ENCODE data around the gene TPGS2. TPM values are rescaled to one million over a fixed set of nuclear protein-coding genes. Genes with fewer than 3 reads are reported as not detected.

Gene TPGS2
- polyA plus RNA-seq, 1 donor from 2014 or later = 217 TPM

DNA sequence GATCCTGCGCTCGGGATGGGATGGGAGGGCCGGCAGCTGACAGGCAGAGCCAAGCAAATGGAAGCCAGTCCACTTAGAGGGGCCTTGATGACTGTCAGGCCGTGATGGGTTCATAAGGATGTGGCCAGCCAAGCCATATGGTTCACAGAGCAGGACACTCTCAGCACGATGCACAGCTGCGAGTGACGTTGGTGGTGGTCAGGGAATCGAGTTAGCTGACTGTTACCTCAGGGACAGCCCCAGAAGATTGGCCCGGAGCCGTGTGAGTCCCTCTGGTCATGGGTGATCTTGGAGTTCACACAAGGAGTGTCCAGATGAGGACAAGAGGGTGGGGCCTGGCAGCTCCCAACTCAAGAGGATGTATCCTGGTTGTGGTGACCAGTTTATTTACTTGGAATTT is 70.2 kb downstream of the TPGS2 start:
- Histone ChIP-seq H3F3A (ENCODE audit: insufficient read depth, low read length, poor library complexity, severe bottlenecking) (no peaks in the 10 kb centered on the region), H3K9me3 (ENCODE audit: low read length) (no peaks in the 10 kb centered on the region), H2AFZ (ENCODE audit: low read depth, low read length) (no peak overlapping the region), H3K36me3 (ENCODE audit: insufficient read depth, low read length) (no peaks in the 10 kb centered on the region), H3K27me3 (ENCODE audit: insufficient read depth, low read depth, low read length) (no peaks in the 10 kb centered on the region), H3K4me3 (ENCODE audit: low read length) (no peak overlapping the region), H3K79me2 (replicated peaks; ENCODE audit: insufficient read depth, low read length) (no peaks in the 10 kb centered on the region), H4K20me1 (ENCODE audit: insufficient read depth) (no peaks in the 10 kb centered on the region), H3K4me2 (ENCODE audit: low read length) (no peak overlapping the region), H3K9me2 (ENCODE audit: insufficient read depth, low read length) (no peaks in the 10 kb centered on the region), H3K27ac (ENCODE audit: low read length) (no peak overlapping the region), H3K9ac (ENCODE audit: low read length) (no peak overlapping the region)
- TF ChIP-seq, protein P1, sequence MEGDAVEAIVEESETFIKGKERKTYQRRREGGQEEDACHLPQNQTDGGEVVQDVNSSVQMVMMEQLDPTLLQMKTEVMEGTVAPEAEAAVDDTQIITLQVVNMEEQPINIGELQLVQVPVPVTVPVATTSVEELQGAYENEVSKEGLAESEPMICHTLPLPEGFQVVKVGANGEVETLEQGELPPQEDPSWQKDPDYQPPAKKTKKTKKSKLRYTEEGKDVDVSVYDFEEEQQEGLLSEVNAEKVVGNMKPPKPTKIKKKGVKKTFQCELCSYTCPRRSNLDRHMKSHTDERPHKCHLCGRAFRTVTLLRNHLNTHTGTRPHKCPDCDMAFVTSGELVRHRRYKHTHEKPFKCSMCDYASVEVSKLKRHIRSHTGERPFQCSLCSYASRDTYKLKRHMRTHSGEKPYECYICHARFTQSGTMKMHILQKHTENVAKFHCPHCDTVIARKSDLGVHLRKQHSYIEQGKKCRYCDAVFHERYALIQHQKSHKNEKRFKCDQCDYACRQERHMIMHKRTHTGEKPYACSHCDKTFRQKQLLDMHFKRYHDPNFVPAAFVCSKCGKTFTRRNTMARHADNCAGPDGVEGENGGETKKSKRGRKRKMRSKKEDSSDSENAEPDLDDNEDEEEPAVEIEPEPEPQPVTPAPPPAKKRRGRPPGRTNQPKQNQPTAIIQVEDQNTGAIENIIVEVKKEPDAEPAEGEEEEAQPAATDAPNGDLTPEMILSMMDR (IDR thresholded peaks at IDR 0.05; ENCODE audit: poor library complexity, severe bottlenecking) = no peak
- TF ChIP-seq EZH2 (IDR thresholded peaks at IDR 0.05; ENCODE audit: borderline replicate concordance, insufficient read depth, low read length, poor library complexity, severe bottlenecking) = no peak
- no peak for TF ChIP-seq RAD21 (conservative IDR thresholded peaks at IDR 0.05)
- TF ChIP-seq POLR2AphosphoS5 (IDR thresholded peaks at IDR 0.05) = no peak
- TF ChIP-seq TAF1 (IDR thresholded peaks at IDR 0.05; ENCODE audit: low read depth) = no peak
- TF ChIP-seq MXI1 (conservative IDR thresholded peaks at IDR 0.05; ENCODE audit: poor library complexity, severe bottlenecking) = no peak
- no peak for TF ChIP-seq EP300 (conservative IDR thresholded peaks at IDR 0.05; ENCODE audit: poor library complexity, severe bottlenecking)
- TF ChIP-seq SMC3 (conservative IDR thresholded peaks at IDR 0.05; ENCODE audit: poor library complexity) = no peak
- TF ChIP-seq, protein P2, sequence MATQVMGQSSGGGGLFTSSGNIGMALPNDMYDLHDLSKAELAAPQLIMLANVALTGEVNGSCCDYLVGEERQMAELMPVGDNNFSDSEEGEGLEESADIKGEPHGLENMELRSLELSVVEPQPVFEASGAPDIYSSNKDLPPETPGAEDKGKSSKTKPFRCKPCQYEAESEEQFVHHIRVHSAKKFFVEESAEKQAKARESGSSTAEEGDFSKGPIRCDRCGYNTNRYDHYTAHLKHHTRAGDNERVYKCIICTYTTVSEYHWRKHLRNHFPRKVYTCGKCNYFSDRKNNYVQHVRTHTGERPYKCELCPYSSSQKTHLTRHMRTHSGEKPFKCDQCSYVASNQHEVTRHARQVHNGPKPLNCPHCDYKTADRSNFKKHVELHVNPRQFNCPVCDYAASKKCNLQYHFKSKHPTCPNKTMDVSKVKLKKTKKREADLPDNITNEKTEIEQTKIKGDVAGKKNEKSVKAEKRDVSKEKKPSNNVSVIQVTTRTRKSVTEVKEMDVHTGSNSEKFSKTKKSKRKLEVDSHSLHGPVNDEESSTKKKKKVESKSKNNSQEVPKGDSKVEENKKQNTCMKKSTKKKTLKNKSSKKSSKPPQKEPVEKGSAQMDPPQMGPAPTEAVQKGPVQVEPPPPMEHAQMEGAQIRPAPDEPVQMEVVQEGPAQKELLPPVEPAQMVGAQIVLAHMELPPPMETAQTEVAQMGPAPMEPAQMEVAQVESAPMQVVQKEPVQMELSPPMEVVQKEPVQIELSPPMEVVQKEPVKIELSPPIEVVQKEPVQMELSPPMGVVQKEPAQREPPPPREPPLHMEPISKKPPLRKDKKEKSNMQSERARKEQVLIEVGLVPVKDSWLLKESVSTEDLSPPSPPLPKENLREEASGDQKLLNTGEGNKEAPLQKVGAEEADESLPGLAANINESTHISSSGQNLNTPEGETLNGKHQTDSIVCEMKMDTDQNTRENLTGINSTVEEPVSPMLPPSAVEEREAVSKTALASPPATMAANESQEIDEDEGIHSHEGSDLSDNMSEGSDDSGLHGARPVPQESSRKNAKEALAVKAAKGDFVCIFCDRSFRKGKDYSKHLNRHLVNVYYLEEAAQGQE (IDR thresholded peaks at IDR 0.05; ENCODE audit: borderline replicate concordance) = no peak

DNA sequence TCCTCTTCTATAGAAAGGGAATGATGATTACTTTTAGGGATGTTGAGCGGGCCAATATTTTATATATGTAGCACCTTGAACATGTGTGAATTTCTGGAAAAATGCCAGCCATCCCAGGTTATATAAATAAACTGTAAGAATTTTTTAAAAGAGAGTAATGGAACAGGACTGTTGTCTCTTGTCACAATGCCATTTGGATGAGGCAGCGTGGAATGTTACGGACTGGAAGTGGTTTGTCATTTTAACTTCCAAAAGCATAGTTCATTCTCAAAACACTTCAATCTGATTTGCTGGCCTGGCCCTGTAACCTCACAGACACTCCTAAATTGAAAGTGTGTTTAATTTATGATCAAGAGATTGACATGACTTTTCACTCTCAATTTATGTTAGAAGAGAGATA is 70.8 kb downstream of the TPGS2 start:
- Histone ChIP-seq H3K9me3 (ENCODE audit: low read length) (no peaks in the 10 kb centered on the region), H3K4me3 (ENCODE audit: low read length) (no peak overlapping the region), H3K27me3 (ENCODE audit: insufficient read depth, low read depth, low read length) (no peaks in the 10 kb centered on the region), H3K4me2 (ENCODE audit: low read length) (no peak overlapping the region), H3K9ac (ENCODE audit: low read length) (no peak overlapping the region), H4K20me1 (ENCODE audit: insufficient read depth) (no peaks in the 10 kb centered on the region), H3K9me2 (ENCODE audit: insufficient read depth, low read length) (no peaks in the 10 kb centered on the region), H3F3A (ENCODE audit: insufficient read depth, low read length, poor library complexity, severe bottlenecking) (no peaks in the 10 kb centered on the region), H3K27ac (ENCODE audit: low read length) (no peak overlapping the region), H2AFZ (ENCODE audit: low read depth, low read length) (no peak overlapping the region), H3K79me2 (replicated peaks; ENCODE audit: insufficient read depth, low read length) (no peaks in the 10 kb centered on the region), H3K36me3 (ENCODE audit: insufficient read depth, low read length) (no peaks in the 10 kb centered on the region)
- TF ChIP-seq, protein P2 (IDR thresholded peaks at IDR 0.05; ENCODE audit: borderline replicate concordance) = no peak
- TF ChIP-seq, protein P1 (IDR thresholded peaks at IDR 0.05; ENCODE audit: poor library complexity, severe bottlenecking) = no peak
- no peak for TF ChIP-seq MXI1 (conservative IDR thresholded peaks at IDR 0.05; ENCODE audit: poor library complexity, severe bottlenecking)
- TF ChIP-seq SMC3 (conservative IDR thresholded peaks at IDR 0.05; ENCODE audit: poor library complexity) = no peak
- no peak for TF ChIP-seq EZH2 (IDR thresholded peaks at IDR 0.05; ENCODE audit: borderline replicate concordance, insufficient read depth, low read length, poor library complexity, severe bottlenecking)
- no peak for TF ChIP-seq TAF1 (IDR thresholded peaks at IDR 0.05; ENCODE audit: low read depth)
- TF ChIP-seq POLR2AphosphoS5 (IDR thresholded peaks at IDR 0.05) = no peak
- no peak for TF ChIP-seq EP300 (conservative IDR thresholded peaks at IDR 0.05; ENCODE audit: poor library complexity, severe bottlenecking)
- no peak for TF ChIP-seq RAD21 (conservative IDR thresholded peaks at IDR 0.05)

Data from neural cell (in vitro differentiated cells).